ENCODE measurements around the gene ASTL.
"Not testable (repeated sequence)": the region's sequence is repeated elsewhere in the genome, so short reads cannot be mapped to it uniquely, and the experiment has no call there.

ASTL gene

GRCh38 chr2:96146153-96146880 is 8.0 kb upstream of the ASTL start:
- DNase-seq = peak; percentile 93 to 96

GRCh38 chr2:96145848-96146152 is 7.5 kb upstream of the ASTL start:
- DNase-seq = peak in 1 of 2 donors; percentile 54

- DNase-seq = peak; percentile 86 to 96
Observed at GRCh38 chr2:96145036-96145847, 6.9 kb upstream of the ASTL start, which contains the start of gene DUSP2. Gene DUSP2 (minus strand): TSS chr2:96145440. CDS start chr2:96145354, 86 bp downstream.

GRCh38 chr2:96144481-96145035 is 6.3 kb upstream of the ASTL start:
- peak in 1 of 2 donors; percentile 27 for DNase-seq

GRCh38 chr2:96143848-96144480 is 5.7 kb upstream of the ASTL start:
- no peak for DNase-seq

GRCh38 chr2:96143231-96143847 is 5.0 kb upstream of the ASTL start:
- DNase-seq = no peak

- peak in 1 of 2 donors; percentile 47 for DNase-seq
Observed at GRCh38 chr2:96142217-96143113, 4.2 kb upstream of the ASTL start.

GRCh38 chr2:96141624-96141967 is 3.3 kb upstream of the ASTL start:
- DNase-seq = not testable (repeated sequence)

GRCh38 chr2:96140941-96141623 is 2.8 kb upstream of the ASTL start:
- no peak for DNase-seq

GRCh38 chr2:96139181-96139758 is 968 bp upstream of the ASTL start:
- no peak for DNase-seq

GRCh38 chr2:96137321-96138178 is 752 bp downstream of the ASTL start:
- DNase-seq = no peak

- no peak for DNase-seq
Observed at GRCh38 chr2:96136129-96136720, 2.1 kb downstream of the ASTL start.

GRCh38 chr2:96135621-96136020 is 2.7 kb downstream of the ASTL start:
- no peak for DNase-seq

- DNase-seq = no peak
Observed at GRCh38 chr2:96135171-96135570, 3.1 kb downstream of the ASTL start.

- no peak for DNase-seq
Observed at GRCh38 chr2:96134421-96134820, 3.9 kb downstream of the ASTL start.

- no peak for DNase-seq
Observed at GRCh38 chr2:96131813-96132745, 6.2 kb downstream of the ASTL start.

GRCh38 chr2:96131152-96131812 is 7.0 kb downstream of the ASTL start:
- DNase-seq = no peak

- no peak for DNase-seq
Observed at GRCh38 chr2:96130483-96130882, 7.8 kb downstream of the ASTL start.
